Suprapubic skin (tissue), 4 donors: ENCODE measurements around the gene AGR2.

Experiments
- EP300 ChIP-seq: sonication (generic); formaldehyde crosslinking; IDR thresholded peaks from one replicate; pipeline ENCODE4 v1.6.1; 2017; ENCODE audit warnings: antibody characterized with exemption
- POLR2A ChIP-seq, 2 donors: fragments of 450-650 bp; IDR thresholded peaks; one replicate each; pipeline ENCODE4 v1.6.1; 2017; ENCODE audit warnings: antibody characterized with exemption in 2 of 2, mild to moderate bottlenecking in 2 of 2, moderate library complexity in 2 of 2
- POLR2AphosphoS5 ChIP-seq, 3 donors: sonication (generic); formaldehyde crosslinking; IDR thresholded peaks; one replicate each; pipeline ENCODE4 v1.6.1; 2017; ENCODE audit warnings: antibody characterized with exemption in 3 of 3
- TF ChIP-seq, protein P1 (sequence below), 2 donors: fragments of 200-600 bp in 1 of 2; fragments of 450-650 bp in 1 of 2; sonication (generic) in 1 of 2; IDR thresholded peaks; one replicate each; pipeline ENCODE4 v1.5.1; 2016 to 2019; ENCODE audit warnings: antibody characterized with exemption in 2 of 2, mild to moderate bottlenecking in 1 of 2, moderate library complexity in 1 of 2

DNA sequence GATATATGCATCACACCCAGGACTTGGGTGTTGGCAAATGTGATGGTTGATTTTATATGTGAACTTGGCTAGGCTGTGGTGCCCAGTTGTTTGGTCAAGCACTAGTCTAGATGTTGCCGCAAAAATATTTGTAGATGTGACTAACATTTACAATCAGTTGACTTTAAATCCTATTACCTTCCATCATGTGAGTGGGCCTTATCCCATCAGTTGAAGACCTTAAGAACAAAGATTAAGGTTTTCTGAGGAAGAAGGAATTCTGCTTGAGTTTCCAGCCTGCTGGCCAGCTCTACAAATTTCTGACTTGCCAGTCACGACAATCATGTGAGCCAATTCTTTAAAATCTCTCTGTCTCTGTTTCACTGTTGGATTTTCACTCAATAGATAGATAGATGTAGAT, 30.9 kb downstream of the AGR2 start:
- TF ChIP-seq, protein P1, sequence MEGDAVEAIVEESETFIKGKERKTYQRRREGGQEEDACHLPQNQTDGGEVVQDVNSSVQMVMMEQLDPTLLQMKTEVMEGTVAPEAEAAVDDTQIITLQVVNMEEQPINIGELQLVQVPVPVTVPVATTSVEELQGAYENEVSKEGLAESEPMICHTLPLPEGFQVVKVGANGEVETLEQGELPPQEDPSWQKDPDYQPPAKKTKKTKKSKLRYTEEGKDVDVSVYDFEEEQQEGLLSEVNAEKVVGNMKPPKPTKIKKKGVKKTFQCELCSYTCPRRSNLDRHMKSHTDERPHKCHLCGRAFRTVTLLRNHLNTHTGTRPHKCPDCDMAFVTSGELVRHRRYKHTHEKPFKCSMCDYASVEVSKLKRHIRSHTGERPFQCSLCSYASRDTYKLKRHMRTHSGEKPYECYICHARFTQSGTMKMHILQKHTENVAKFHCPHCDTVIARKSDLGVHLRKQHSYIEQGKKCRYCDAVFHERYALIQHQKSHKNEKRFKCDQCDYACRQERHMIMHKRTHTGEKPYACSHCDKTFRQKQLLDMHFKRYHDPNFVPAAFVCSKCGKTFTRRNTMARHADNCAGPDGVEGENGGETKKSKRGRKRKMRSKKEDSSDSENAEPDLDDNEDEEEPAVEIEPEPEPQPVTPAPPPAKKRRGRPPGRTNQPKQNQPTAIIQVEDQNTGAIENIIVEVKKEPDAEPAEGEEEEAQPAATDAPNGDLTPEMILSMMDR (IDR thresholded peaks at IDR 0.05), result no peak
- TF ChIP-seq POLR2A (IDR thresholded peaks at IDR 0.05), result no peak
- no peak for TF ChIP-seq POLR2AphosphoS5 (IDR thresholded peaks at IDR 0.05)
- TF ChIP-seq EP300, result no peak
